HG02938 (cell line): ENCODE results near the gene TSGA10.

Source experiments
- ATAC-seq: cut with Tn5 transposase; IDR thresholded peaks from one replicate; pipeline ENCODE4 v1.9.1; 2021; ENCODE audit warnings: mild to moderate bottlenecking, moderate library complexity; ENCODE audit not compliant: unreplicated experiment

The TSGA10 gene

DNA sequence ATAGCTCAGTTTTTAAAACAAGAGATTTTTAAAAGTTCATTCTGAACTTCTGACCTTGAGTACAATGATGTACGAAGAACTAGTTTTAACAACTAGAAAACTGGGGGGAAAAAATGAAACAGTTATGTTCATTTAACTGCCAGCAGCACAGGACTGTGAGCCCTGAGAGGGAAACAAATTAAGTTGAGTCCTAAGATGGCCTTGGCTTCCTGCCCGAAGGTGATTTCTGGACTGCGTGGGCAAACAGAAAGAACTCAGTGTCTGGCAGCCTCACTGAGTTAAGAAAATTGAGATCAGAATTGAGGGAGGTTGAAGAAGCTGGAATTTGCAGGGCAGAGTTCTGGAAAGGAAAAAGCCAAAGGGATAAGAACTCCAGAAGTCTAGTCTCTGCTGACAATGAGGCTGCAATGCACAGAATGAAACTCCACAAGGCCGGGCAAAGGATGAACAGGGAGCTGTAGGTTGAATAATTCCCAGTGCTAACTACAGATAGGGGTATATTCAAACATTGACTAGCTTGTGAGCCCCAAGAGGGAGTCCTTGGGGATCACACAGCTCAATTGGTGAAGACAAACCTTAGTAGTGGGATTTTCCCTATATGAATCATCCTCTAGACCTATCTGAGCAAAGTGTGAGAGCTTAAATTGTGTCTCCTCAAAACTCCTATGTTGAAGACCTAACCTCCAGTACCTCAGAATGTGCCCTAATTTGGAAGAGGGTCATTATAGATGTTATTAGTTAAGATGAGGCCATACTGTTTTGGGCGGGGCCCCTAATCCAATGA is 205.6 kb downstream of the TSGA10 start:
- no peak for ATAC-seq

GRCh38 chr2:98947554-98947953 is 207.2 kb downstream of the TSGA10 start:
- no peak for ATAC-seq
